K562 (cell line): ENCODE measurements around the gene HERC3. TPM values are rescaled to one million over a fixed set of nuclear protein-coding genes. Genes with fewer than 3 reads are reported as not detected.

Experiments
- ATAC-seq: fragments of 200-7000 bp; cut with Tn5 transposase; 3 replicates; pipeline ENCODE4 v1.9.1; 2020; ENCODE audit warnings: moderate library complexity
- BruUV-seq: library from RNA; stranded (reverse); fragments of 400-500 nt; replicated peaks from 2 replicates; lab custom pipeline; 2021; lab: Mats Ljungman, UMichigan
- CTCF ChIA-PET: fragments of 300-600 bp; formaldehyde crosslinking; extraction: SDS; loops from one replicate; lab custom pipeline; 2021; ENCODE audit warnings: low intra/inter-chr PET ratio; lab: Yijun Ruan, JAX
- POLR2A ChIA-PET: fragments of 300-600, 350-650 bp; sonication (Branson Sonifier 250); formaldehyde crosslinking; extraction: SDS; loops from one replicate; lab custom pipeline; 2021; ENCODE audit warnings: antibody characterized with exemption, inconsistent platforms; lab: Yijun Ruan, JAX
- DNase-seq, 4 experiments: peaks; one replicate each; pipeline versions ENCODE4 v3.0.0 to v3.0.0-alpha.2; 2011 to 2018; ENCODE audit warnings: low spot score in 3 of 4, mixed read lengths in 3 of 4; ENCODE audit errors: extremely low read depth in 1 of 4
- FAIRE-seq: peaks from 2 replicates; lab custom pipeline; 2011; peaks lifted over from hg19 to GRCh38; lab: Jason Lieb, UNC
- H2AFZ ChIP-seq: 2 replicates; pipeline ENCODE4 v1.6.0; 2011; ENCODE audit warnings: low read depth, low read length, control low read depth, inconsistent platforms
- H3K27ac ChIP-seq: fragments of 200-600 bp; 3 replicates; pipeline ENCODE4 v1.8.0; 2011; ENCODE audit warnings: low read depth, mild to moderate bottlenecking, control low read depth, inconsistent platforms, low read length, moderate library complexity, mixed read lengths; ENCODE audit errors: extremely low read depth
- H3K27me3 ChIP-seq, 2 experiments: fragments of 300-600 bp in 1 of 2; 2 replicates in 1 of 2; 3 replicates in 1 of 2; pipeline versions ENCODE4 v1.6.0 to v1.8.0; 2011; ENCODE audit warnings: inconsistent platforms in 2 of 2, low read length in 2 of 2, mild to moderate bottlenecking in 1 of 2, mixed read lengths in 1 of 2, moderate library complexity in 1 of 2; ENCODE audit not compliant: control insufficient read depth in 2 of 2, insufficient read depth in 2 of 2
- H3K36me3 ChIP-seq: fragments of 300-600 bp; 3 replicates; pipeline ENCODE4 v1.8.0; 2011; ENCODE audit warnings: mild to moderate bottlenecking, low read length, inconsistent platforms; ENCODE audit not compliant: control insufficient read depth, insufficient read depth
- H3K4me1 ChIP-seq, 2 experiments: fragments of 200-600 bp in 1 of 2; replicated peaks in 1 of 2; 2 replicates in 1 of 2; 3 replicates in 1 of 2; pipeline versions ENCODE4 v1.5.1 to v1.8.0; 2011; ENCODE audit warnings: inconsistent platforms in 2 of 2, low read length in 2 of 2, mild to moderate bottlenecking in 1 of 2, mixed read lengths in 1 of 2, moderate library complexity in 1 of 2; ENCODE audit not compliant: control insufficient read depth in 2 of 2, insufficient read depth in 2 of 2
- H3K4me2 ChIP-seq: 2 replicates; pipeline ENCODE4 v1.6.1; 2011; ENCODE audit warnings: low read length, control low read depth, inconsistent platforms, mixed read lengths; ENCODE audit not compliant: insufficient read depth
- H3K4me3 ChIP-seq: fragments of 200-600 bp; sonication (generic), shearing (Covaris generic); 2 replicates; pipeline ENCODE4 v1.5.1; 2016; ENCODE audit warnings: control low read depth, inconsistent platforms
- H3K79me2 ChIP-seq: fragments of 200-600 bp; 3 replicates; pipeline ENCODE4 v1.8.0; 2011; ENCODE audit warnings: low read length, inconsistent platforms; ENCODE audit not compliant: control insufficient read depth, insufficient read depth
- H3K9ac ChIP-seq, 2 experiments: 2 replicates each; pipeline versions ENCODE4 v1.6.0 to v1.6.1; 2011; ENCODE audit warnings: low read depth in 2 of 2, low read length in 2 of 2, control low read depth in 1 of 2, inconsistent platforms in 1 of 2, mild to moderate bottlenecking in 1 of 2, mixed read lengths in 1 of 2; ENCODE audit not compliant: insufficient read depth in 1 of 2
- H3K9me1 ChIP-seq: one replicate; pipeline ENCODE4 v1.6.0; 2011; ENCODE audit warnings: inconsistent platforms, mild to moderate bottlenecking, low read length, moderate library complexity; ENCODE audit not compliant: control insufficient read depth, insufficient read depth
- H3K9me3 ChIP-seq: replicated peaks from 2 replicates; pipeline ENCODE4 v1.5.1; 2011; ENCODE audit warnings: low read depth, low read length, inconsistent platforms; ENCODE audit not compliant: control insufficient read depth, insufficient read depth
- H4K20me1 ChIP-seq: replicated peaks from 2 replicates; pipeline ENCODE4 v1.6.1; 2011; ENCODE audit warnings: low read length, inconsistent platforms, mixed read lengths; ENCODE audit not compliant: control insufficient read depth, insufficient read depth
- ARID3A ChIP-seq: IDR thresholded peaks from 2 replicates; pipeline ENCODE4 v1.6.1; 2012; ENCODE audit warnings: low read depth, low read length, improper control_type of control experiment, borderline replicate concordance
- CC2D1A ChIP-seq: fragments of 450-650 bp; IDR thresholded peaks from 2 replicates; pipeline ENCODE4 v1.6.1; 2017; ENCODE audit warnings: mild to moderate bottlenecking
- HEY1 ChIP-seq: fragments of 250-450 bp; sonication (Bioruptor Pico); IDR thresholded peaks from 2 replicates; pipeline ENCODE4 v1.5.0; 2020; ENCODE audit warnings: mild to moderate bottlenecking, moderate library complexity, borderline replicate concordance
- NCOA1 ChIP-seq: fragments of 450-650 bp; IDR thresholded peaks from 2 replicates; pipeline ENCODE4 v1.6.1; 2016; ENCODE audit warnings: low read depth
- WGBS: fragments of 100-300 bp; shearing (Covaris generic); methylation state at CpG from one replicate; pipeline ENCODE4 v1.1.6; 2016; ENCODE audit warnings: low coverage, mixed read lengths; ENCODE audit not compliant: insufficient coverage; ENCODE audit errors: missing lambda C conversion rate; 5-methylcytosine and 5-hydroxymethylcytosine counted together
- in situ Hi-C: fragments of 300-500 bp; cut with MboI; formaldehyde crosslinking; loops from 4 replicates; pipeline ENCODE4 v1.15.0; 2018; ENCODE audit warnings: inconsistent platforms, mixed read lengths
- intact Hi-C: fragments of 100-400 bp; cut with micrococcal nuclease; formaldehyde crosslinking; loops from 2 replicates; pipeline ENCODE4 v1.14.2; 2022
- polyA plus RNA-seq, 8 experiments: library from polyadenylated mRNA; depleted of rRNA in 4 of 8; stranded (reverse) in 5 of 8; unstranded in 3 of 8; fragments of >200 nt; fragmentation: Nextera tagmentation in 2 of 8; fragmentation: Illumina TruSeq in 1 of 8; extraction: Ambion mirVana in 2 of 8; extraction: Trizol in 1 of 8; gene quantifications; 2 replicates each; pipeline versions ENCODE4 v1.2.1 to v1.2.3, GENCODE V29; 2011 to 2014; ENCODE audit warnings: inconsistent platforms in 1 of 8, missing spikeins in 1 of 8
- total RNA-seq, 7 experiments: library from RNA; depleted of rRNA in 6 of 7; stranded (reverse); fragments of >200 nt in 6 of 7; fragmentation: Illumina TruSeq in 2 of 7; extraction: Trizol in 2 of 7; gene quantifications; 2 replicates each; pipeline versions ENCODE4 v1.2.1 to v1.2.3, GENCODE V29; 2011 to 2021; ENCODE audit warnings: low replicate concordance in 1 of 7
- TF ChIP-seq, protein P1 (sequence below), 2 experiments: IDR thresholded peaks; 2 replicates each; pipeline ENCODE4 v1.6.1; 2012; ENCODE audit warnings: improper control_type of control experiment in 2 of 2, low read depth in 2 of 2, low read length in 2 of 2, borderline replicate concordance in 1 of 2

Gene HERC3
- total and polyA plus RNA-seq, 9 of the 15 experiments (the other 6 are each of a cell fraction or from before 2014, with no cell fraction given), result 1.8 to 13.1 (median 7.6) TPM

- ChIA-PET POLR2A (interaction anchor here (0.9 kb wide), 1 partner anchor 11 kb away, joined by 3 read pairs; no protein-coding TSS in a partner anchor), CTCF (no interaction called here)
- FAIRE-seq (no peak), ATAC-seq (no peak), DNase-seq (no peak)
- Histone ChIP-seq H4K20me1 (no peaks in the 10 kb centered on the region), H3K27ac (no peak overlapping the region), H3K4me3 (no peak overlapping the region), H3K36me3 (peaks cover 39% of the 10 kb centered on the region; the same call in 2 of the 3 replicates), H3K4me1 (peaks cover 0 to 2% of the 10 kb centered on the region in 2 experiments; a peak in 1 of 5 replicates), H3K79me2 (no peaks in the 10 kb centered on the region), H2AFZ (no peak overlapping the region), H3K9ac (no peak overlapping the region), H3K9me1 (no peaks in the 10 kb centered on the region), H3K27me3 (no peaks in the 10 kb centered on the region), H3K9me3 (no peaks in the 10 kb centered on the region), H3K4me2 (no peak overlapping the region)
- WGBS, result 92% methylated on average over 3 of the region's 3 CpGs
- in situ Hi-C loops, result no loop called here
- intact Hi-C loops, result no loop called here
- TF ChIP-seq NCOA1, result no peak
- TF ChIP-seq HEY1 (CRISPR knock-in tag), result no peak
- no peak for TF ChIP-seq ARID3A
- TF ChIP-seq, protein P1, sequence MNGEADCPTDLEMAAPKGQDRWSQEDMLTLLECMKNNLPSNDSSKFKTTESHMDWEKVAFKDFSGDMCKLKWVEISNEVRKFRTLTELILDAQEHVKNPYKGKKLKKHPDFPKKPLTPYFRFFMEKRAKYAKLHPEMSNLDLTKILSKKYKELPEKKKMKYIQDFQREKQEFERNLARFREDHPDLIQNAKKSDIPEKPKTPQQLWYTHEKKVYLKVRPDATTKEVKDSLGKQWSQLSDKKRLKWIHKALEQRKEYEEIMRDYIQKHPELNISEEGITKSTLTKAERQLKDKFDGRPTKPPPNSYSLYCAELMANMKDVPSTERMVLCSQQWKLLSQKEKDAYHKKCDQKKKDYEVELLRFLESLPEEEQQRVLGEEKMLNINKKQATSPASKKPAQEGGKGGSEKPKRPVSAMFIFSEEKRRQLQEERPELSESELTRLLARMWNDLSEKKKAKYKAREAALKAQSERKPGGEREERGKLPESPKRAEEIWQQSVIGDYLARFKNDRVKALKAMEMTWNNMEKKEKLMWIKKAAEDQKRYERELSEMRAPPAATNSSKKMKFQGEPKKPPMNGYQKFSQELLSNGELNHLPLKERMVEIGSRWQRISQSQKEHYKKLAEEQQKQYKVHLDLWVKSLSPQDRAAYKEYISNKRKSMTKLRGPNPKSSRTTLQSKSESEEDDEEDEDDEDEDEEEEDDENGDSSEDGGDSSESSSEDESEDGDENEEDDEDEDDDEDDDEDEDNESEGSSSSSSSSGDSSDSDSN (IDR thresholded peaks at IDR 0.05; ENCODE audit: borderline replicate concordance in 1 of 2, low read depth in 2 of 2, low read length in 2 of 2), result no peak
- no peak for TF ChIP-seq CC2D1A
- BruUV-seq, result no TSS peak
Observed at GRCh38 chr4:88736264-88736663, 144.0 kb downstream of the HERC3 start.
